GF-D8 (cell line): ENCODE results near the gene CAMK2A.

Experiments
- DNase-seq: peaks from one replicate; lab custom pipeline; 2025; lab: John Stamatoyannopoulos, UW

Gene CAMK2A

DNA sequence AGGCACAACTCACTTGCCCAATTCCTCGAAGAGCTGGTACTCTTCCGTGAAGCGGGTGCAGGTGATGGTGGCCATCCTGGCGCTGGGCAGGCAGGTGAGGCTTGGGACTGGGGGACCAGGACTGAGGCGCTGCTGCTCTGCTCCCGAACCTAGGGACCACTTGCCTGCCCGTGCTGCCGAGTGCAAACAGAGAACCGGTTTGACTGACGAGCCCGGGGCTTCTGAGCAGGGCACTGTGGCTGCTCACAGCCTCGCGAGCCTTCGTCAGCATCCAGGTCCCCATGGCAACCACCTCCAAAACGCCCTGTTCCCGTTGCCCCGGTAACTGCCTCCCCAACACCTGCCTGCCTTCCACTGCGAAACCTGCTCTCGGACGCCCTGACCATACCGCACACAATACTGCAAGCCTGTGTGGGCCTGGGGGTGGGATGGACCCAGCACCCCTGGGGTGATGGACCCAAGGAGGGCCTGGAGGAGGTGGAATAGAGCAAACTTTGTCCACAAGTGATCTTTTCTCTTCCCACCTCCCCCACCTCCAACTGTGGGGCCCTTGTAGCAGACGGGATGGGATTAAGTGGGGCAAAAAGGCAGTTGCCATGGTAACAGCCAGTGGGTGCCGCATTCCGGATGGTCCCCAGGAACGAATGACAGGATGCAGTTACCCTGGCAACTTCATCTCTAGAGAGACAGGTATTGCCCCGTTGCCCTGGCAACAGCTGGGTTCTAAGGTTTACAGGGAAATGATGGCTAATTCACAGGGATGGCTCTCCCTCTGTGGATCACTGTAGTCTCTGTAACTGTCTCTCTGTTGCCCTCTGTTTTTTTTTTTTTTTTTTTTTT is at the start of gene CAMK2A:
Gene CAMK2A (minus strand): TSS at position 223 of the 840 bp plus-strand sequence. CDS start 148 bp downstream, at position 75.
- DNase-seq: no peak

DNA sequence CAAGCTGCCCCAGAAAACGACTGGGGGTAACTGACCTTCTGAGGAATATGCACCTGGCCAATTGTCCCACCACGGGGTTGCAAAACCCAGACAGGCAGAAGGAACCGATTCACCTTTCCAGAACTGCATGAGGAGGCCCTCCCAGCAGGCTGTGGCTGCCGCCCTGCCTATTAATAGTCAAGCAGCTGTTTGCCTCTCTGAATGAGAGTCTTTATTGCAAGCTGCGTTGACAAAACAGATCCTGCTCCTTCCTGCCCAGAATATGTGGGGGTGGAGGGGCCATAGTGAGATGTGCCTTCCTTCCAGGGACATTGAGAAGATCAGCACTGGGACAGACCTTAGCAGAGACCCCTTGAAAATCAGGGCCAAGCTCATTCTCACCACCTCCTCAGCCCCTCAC is 49.6 kb upstream of the CAMK2A start:
- DNase-seq: no peak

DNA sequence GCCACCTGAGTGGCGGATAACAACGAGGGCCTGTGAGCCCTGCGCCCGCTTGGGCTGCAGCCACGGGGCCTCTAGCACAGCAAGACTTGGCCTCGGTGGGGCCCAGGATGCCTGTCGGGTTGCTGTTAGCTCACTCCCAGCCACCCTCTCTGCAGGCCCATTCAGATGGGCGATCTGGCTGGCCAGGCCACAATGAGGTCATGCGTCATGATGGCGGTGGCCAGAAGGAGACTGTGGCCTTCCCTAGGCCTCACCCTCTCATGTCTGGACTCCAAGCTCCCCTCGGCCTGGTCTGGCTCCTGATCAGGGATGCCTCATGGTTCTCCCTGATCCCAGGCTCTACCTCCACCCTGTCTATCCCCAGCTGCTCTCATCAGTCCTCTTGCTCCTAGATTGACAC is 49.0 kb upstream of the CAMK2A start:
- no peak for DNase-seq

DNA sequence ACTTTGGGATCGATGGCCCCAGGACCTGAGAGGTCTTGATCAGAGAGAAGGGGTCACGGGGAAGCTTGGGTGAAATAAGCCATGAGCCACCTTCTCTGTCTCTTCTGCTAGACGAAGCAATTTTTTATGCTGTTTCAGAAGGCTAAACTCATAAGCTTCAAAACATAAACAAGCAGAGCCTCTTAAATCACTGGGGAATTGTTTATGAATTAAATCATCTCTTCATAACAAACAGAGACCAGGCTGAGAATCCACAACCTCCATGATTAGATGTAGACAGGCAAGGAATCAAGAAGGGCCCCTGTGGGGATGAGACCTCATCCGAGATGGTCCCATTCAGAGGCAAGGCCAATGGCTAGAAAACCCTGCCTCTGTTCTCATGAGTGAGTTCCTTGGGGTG is 46.2 kb upstream of the CAMK2A start:
- DNase-seq: no peak

DNA sequence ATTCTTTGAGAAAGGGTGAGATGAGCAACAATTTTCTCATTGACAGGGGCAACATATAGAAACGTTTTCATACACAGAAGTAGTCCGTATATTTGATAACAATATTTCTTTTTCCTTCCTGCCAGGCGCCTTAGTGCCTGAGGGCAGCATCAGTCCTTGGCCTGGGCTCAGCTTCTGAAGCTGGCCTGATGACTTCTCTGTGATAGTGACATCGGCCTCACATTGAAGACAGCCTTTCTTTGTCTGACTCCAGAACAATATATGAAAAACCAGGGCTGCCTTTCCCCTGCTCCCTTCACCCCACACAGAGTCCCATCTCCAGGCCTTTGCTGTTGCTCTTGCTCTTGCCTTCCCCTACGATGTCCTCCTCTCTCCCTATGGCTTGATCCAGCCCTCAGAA is 43.8 kb upstream of the CAMK2A start:
- DNase-seq: no peak

DNA sequence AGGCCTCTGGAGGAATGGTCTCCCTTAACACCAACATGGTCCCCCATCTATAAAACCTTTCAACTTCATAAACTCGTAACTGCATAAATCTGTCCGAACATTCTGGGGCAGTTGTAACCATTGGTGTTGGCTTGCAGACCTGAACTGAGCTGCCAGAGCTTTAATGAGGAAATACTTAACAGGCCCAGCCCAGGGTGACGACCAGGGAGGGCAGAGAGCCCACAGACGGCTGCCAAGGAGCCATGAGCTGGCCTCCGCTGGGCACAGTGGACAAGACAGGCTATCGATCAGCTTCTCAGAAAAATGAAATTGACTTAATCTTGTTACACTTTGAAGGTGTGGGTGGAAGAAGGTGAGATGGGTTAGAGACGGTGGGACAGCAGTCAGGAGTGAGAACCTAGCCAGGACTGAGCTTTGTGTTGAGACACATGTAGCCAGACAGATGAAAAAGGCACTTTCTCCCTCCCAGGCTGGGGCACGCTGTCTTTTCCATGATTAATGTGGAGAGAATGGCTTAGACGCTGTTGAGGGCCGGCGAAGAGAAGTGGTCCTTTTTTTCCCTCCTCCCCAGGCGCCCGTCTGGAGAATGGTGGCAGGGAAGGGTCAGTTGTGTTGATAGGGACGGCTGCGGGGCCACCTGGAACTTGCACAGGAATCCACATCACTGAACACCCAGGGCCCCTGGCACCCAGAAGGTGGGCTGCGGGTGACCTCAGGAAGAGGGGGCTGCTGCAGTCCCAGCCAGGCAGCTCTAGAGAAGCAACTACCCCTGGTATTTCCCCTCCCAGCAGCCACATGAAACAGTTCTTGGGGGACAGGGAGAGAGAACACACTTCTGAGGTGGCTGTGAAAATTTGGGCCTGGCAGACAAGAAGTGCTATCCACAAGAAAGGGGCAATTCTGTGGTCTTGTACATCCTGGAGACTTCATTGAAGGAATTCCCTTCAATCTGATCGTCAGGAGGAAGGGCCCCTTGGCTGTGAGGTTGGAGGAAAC is 40.6 kb upstream of the CAMK2A start:
- DNase-seq: no peak

DNA sequence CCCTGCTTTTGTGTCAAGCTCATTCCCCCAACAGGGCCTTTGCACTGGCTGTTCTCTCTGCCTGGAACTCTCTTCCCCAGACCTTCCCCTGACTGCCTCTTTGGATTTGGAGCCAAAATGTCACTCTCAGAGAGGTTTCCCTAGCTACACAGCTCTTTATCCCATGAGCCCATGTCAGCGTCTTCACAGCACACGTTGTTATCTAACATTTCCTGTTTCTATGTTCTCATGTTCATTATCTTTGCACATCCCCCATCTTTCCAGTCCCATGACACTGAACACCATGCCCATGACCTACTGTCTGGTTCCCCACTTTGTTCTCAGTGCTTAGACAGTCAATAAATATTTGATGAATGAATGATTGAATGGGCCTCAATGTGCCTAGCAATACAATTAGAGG is 39.5 kb upstream of the CAMK2A start:
- no peak for DNase-seq

DNA sequence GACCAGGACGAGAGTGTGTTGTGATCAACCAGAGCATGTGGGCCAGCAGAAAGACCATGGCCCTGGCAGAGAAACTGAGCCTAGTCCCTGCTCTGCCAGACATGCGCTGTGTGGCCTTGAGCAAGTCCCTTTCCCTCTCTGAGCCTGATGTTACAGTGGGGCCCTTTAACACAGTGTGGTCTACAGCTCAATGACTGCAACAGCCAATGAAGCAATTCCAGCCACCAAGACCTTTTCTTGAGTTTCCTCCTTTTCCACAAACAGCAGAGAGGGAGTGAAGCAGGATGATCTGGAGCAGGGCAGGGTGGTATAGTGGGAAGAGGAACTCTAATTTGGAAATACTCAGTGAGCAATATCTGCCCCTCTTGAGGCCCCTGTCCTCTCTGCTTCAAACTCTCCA is 38.9 kb upstream of the CAMK2A start:
- no peak for DNase-seq

DNA sequence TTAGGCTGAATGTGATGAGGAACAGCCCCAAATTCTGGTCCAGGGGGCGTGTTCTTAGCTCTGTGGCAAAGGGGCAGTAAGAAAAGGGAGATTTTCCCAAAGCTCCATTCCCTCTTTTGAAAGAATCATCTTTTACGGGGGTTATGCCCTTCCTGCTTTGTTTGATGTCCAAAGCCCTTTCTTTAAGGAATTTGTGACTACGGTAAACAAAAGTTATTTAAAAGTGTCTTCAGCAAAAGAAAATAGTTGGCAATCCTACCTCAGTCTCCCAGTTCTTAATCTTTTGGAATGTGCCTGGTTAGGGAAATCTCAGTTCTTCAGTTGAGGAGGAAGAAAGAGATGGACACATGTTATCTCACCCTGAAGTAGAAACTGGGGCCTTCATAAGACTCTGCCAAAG is 37.6 kb upstream of the CAMK2A start:
- no peak for DNase-seq

DNA sequence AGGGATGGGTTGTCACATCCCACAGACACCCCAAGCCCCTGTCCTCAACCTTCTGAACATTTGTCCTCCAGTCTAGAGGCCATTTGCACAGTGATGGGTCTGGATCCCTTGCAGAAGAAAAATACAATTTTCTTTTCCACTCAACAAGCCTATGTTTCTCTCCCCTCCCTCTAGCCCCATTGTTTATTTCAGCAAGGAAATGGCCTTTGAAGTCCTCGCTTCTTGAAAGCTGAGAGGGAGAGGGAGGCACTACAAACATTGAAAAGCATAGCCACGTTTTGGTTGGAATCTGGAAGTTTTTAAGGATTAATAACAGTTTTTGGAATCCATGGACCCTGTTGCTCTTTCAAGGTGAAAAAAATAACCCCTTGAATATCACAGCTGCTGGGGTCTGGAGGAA is 37.1 kb upstream of the CAMK2A start:
- no peak for DNase-seq

DNA sequence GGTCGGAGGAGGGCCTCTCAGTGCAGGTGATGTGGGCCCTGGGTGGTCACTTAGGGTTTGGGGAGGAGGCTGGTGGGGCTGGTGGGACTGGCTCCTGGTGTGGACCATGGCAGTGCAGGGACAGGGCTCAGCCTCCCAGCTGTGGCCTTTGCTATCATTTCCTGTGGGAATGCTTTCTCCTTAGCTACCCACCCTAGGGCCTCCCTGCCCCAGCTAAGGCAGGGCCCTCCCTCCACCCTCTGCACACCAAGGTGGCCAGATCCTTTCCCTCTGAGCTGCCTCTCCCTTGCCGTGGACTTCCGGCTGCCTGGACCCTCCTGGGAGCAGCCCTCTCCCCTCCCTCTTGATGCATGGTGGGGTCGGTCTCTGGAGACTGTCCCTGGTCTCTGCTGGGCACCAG is 35.9 kb upstream of the CAMK2A start:
- no peak for DNase-seq

DNA sequence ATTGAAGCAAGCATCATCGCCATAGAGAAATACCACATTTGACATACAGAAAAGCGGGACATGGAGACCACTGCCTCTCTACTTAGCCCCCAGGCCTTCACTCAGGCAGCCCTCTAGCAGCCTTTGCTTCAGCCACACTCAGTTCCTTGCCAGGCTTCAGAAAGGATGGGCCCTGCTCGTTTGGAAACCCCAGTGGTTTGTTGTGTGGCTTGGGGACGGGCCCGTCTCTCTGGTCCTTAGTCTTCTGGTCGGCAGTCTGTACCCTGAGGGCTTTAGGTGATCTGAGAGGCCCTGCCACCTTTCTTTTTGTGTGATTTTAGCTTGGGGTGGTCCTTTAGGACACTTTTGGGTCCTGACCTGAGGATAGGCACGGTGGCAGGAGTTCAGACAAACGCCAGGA is 34.2 kb upstream of the CAMK2A start:
- DNase-seq: no peak

DNA sequence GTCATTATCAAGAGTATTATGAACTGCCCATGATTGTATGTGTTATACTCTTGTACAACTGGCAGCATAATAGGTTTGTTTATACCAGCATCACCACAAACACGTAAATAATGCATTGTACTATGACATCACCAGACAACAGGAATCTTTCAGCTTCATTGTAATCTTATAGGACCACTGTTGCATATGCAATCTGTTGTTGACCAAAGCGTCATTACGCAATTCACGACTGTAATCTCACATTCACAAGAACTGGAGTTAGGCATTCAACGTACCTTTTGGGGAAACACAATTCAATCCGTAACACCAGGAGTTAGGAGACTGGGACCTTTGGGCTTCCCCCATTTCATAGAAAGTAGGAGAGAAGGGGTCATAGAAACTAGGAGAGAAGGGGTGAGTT is 33.5 kb upstream of the CAMK2A start:
- no peak for DNase-seq

DNA sequence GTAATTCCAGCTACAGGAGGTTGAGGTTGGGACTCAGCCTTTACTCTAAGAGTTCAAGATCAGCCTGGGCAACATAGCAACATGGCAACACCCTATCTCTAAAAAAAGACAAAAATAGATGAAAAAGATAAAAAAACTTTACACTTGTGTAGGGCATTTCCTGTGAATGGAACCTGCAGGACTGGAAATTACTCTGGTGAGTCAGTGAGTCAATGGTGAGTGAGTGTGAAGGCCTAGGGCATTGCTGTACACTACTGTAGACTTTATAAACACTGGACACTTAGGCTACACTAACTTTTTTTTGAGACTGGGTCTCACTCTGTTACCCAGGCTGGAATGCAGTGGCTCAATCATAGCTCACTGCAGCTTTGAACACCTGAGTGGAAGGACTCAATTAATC is 32.6 kb upstream of the CAMK2A start:
- DNase-seq: no peak

DNA sequence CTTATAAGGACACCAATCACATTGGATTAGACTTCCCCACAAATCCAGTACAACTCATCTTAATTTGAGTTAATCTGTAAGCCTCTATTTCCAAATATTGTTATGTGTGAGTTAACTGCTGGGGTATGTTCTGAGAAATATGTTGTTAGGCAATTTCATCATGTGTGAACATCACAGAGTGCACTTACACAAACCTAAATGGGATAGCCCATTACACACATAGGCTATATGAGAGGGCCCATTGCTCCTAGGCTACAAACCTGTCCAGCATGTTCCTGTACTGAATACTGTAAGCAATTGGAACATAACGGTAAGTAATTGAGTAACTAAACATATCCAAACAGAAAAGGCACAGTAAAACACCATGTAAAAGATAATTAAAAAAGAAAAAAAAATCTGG is 32.2 kb upstream of the CAMK2A start:
- no peak for DNase-seq

DNA sequence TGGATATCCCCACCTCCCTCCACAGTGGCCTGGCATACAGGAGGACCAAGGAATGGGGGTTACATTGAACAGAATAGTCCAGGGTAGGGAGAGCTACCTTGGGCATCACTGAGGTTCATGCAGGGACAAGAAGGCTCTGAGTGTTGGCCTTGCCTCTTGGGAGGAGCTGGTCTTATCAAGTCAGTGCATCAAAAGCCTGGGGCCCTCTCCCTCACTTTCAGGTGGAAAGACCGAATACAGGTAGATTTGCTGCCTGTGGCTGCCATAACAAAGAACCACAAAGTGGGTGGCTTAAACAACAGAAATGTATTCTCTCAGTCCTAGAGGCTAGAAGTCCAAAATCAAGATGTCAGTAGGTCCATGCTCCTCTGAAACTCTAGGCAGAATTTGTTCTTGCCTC is 31.6 kb upstream of the CAMK2A start:
- no peak for DNase-seq

DNA sequence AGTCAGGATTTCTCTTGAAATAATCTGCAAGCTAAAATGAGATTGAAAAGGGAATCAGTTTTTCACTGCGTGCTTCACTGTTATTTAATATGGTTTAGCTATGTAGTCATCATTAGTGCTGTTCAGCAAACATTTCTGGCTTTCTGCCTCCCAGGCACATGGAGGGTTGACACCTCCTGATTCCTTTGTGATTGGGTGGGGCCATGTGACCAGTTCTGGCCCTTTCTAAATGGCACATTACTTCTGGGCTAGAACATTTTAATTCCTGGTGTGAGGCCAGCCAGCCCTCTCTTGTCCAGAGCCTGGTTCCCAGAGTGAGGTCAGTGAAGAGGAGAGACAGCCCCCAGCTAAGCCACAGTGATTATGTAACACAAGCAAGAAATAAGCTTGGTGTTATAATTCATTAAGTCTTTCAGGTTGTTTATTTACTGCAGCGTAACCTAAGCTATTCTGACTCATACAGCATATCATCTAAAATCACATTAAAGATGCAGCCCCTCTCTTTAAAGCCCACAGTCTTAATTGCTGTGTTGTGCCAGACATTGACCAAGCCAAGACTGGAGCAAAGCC is 30.6 kb upstream of the CAMK2A start:
- no peak for DNase-seq

DNA sequence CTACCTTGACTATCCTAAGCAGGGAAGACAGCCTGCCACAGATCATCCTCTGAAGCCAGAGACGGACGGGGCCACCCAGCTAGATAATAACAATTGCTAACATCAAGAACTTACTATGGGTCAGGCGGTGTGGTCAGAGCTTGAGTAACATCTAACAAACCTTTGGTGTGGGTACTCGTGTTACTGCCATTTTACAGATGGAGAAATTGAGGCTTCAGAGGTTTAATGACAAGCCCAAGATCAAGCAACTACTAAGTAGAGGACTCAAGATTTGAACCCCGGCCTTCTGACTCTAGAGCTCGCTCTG is 29.9 kb upstream of the CAMK2A start:
- DNase-seq: no peak

DNA sequence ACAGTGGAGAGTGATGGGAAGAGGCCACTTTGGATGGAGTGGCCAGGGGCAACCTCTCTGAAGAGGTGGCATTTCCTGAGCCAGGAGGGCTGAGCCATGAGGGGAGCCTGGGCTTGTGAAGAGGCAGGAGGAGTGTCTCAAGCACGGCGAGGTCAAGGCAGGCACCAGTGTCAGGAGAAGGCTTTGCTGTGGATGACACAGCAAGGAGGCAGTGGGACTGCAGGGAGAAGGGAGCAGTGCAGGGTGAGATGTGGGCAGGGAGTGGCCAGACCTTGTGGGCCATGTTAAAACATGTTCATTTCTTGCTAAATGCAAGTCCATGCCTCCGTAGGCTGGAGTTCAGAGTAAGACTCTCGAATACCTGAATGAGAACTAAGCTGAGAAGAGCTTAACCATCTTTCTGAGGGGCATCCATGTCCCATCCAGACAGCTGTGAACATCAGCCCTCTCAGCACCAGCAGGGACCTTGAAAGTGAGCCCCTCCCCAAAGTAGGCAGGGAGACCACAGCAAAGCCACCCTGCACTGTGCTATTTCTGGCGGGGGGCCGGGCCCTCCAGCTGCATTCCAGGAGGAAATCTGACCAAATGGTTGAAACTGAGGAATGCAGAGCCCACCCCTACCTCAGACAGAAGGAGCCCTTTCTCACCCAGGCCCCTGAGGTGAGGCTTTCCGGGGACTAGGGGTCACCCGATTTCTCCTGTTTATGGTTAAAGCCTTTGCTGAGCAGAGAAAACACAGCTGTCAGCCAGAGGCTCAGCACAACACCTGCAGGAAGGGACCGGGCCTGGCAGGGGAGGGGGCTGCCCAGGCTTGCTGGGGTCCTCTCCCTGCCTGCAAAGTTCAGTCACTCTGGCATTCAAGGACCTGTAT is 29.3 kb upstream of the CAMK2A start:
- no peak for DNase-seq

DNA sequence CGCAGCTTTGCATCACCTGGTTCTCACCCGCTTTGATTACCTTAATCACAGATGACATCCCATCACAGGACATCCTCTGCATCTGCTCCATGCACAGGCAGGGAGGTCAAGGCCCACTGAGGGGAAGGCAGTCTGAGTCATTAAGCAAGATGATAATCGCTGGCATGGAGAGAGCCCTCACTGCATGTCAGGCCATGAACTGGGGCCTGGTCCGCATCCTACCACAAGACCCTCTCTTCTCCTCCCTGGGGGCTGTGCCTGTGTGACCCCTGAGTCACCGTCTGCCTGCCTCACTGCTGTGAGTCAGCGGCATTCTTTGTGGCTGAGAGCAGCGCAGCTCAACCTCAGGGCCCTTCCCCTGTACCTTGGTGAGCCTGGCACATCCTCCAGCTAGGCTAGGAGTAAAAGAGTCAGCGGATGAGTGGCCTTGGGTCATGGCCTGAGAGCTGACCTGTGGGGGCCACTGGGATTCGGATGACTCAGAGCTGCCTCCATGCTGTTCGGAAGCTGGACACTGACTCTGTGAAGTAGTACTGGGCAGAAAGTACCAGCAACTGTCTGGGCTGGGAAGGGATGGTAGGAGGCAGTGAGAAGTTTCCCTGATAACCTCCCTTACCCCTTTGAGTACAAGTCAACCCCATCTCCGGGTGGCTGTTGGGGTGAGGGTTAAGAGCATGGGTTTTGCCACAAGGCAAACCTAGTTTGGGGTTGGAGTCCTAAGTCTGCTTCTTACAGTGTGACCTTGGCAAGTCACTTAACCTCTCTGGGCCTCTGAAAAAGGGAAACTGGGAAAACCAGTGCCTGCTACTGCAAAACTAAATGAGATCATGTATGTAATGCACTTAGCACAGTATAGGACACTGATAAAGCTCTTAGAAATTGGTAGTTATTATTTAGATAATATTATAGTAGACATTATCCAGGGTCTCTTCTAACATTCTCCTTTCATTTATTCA is 27.8 kb upstream of the CAMK2A start:
- DNase-seq: no peak

DNA sequence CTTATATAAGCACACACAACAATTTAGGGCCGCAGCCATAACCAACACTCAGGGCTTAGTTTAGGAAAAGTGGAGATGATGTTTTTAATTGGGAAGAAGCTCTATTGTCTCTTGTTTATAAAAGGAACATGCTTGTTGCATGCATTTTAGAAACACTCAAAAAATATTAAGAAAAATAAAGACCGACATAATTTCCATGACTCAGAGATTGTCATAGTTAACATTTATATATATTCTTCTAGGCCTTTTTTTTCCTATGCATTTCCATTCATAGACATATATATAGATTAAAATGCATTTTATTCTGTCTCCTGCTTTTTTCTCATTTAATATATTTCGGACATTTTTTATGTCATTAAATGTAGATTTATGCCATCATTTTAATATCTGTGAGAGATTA is 26.7 kb upstream of the CAMK2A start:
- DNase-seq: no peak
